DMS153 treated with DMSO at 0.1 percent for 48 hours (cell line): ENCODE results near the gene OLFML1.
"Not testable (repeated sequence)": the region's sequence is repeated elsewhere in the genome, so short reads cannot be mapped to it uniquely, and the experiment has no call there.

Source experiments
- DNase-seq: peaks from one replicate; lab custom pipeline; 2025; ENCODE audit not compliant: unreplicated experiment; lab: John Stamatoyannopoulos, UW

The OLFML1 gene

DNA sequence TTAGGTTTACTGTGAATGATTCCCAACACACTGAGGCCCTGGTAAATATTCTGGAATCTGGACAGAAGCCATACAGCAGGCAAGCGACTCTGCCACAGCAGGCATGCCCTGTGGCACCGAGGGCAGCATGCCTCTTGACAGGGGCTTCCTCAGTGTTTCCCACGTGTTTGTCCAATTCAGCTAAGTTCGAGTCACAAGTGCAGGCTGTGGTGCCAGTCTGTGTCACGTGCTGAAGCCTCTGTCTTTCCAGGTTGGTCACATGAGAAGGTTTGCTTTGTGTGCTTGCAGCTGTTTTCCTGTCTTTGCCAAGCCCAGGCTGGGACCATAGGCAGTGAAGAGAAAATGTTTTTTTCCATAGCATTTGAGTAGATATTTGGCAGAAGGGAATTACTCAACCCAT, 26.1 kb downstream of the OLFML1 start:
- DNase-seq, result peak; percentile 75

DNA sequence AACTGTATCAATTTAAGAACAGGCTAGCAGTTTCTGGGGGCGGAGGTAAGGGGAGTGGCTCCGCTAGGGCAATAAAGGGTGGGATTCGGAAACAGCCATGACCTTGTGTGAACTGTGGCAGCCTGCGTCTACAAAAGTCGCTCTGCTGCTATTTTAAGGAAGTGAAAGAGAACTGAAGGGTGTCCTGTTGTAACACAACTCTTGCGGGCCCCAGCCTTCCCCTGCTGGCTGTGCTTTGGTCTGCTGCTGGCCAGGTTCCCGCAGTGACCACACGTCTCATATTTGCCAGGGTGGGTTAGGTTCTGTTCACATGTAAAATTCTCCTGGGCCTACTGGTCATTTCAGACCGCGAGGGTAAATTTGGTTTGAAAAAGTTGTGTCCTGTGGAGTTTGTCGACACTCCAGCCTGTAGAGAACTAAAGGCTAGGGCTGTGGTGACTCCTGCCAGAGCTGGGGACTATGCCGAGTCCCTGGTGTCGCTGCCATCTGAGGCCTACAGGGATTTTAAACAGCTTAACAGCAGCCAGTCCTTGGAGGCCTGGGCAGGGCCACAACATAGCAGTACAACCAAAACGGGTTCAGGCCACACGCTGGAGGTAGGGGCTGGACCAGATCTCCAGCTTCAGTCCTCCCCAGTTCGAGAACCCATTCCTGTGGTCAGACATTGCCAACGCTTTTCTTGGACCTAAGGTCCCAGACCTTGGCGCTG, 27.4 kb downstream of the OLFML1 start:
- DNase-seq, result no peak

DNA sequence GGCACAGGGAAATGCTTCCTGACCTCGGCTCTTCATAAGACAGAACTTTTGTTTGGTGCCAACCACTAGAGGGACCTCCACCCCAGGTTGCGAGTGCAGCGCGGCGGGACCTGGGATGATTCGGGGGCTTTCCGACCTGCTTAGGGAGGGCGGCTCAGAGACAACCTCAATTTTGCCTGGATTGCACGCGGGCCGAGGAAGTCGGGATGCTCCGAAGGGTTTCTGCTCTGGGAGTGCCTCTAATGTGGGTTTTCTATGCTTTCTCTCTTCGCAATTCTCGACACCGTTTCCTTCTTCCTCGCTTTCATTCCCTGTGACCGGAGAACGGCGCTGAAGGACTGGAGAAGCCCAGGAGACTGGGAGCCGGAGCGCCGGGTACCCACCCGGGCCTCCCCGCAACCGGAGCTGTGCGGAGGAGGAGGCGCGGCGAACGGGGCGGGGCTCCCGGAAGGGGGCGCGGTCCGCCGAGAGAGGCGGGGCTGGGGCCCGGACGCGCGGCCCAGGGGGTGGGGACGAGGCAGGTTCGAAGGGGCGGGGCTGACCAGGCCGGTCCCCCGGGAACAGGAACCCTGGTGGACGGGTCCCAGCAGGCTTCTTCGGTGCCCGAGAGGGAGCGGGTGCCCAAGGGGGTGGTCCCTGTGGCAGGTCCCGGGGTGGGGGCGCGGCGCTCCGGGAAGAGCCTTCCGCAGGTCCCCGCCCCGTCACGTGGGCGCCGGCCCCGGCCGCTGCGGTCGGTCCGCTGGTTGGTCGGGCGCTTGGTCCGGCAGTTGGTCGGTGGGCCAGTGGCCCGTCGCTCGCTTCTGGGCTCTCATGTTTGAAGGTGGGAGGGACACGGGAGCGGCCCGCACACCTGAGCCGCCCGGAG, 28.2 kb downstream of the OLFML1 start, which contains the start of gene PPFIBP2:
Gene PPFIBP2, plus strand, starts transcription at position 766 of the 865 bp plus-strand sequence. CDS start 35,477 bp downstream, outside the sequence.
- peak; percentile 39 for DNase-seq

DNA sequence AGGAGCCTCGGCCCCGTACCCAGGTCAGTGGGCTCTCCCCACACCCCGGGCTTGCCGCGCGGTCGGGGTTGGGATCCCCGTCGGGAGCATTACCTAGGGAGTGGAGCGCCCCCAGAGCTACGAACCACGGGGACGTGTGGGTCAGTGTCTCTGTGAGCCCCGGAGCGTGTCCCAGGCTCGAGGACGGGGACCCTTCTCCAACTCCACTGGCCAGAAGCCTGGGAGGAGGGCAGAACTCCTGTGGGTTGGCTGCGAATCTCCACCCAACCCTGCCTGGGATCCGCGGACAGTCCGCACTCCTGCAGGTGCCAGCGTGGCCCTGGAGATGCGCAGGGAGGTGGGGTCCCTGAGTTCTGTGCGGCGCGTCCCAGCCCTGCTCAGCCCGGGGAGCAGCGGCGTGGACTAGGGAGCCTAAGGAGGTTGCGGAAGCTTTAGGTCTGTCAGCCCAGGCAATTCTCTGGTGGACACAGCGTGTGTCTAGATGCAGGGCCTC, 28.8 kb downstream of the OLFML1 start:
- no peak for DNase-seq

DNA sequence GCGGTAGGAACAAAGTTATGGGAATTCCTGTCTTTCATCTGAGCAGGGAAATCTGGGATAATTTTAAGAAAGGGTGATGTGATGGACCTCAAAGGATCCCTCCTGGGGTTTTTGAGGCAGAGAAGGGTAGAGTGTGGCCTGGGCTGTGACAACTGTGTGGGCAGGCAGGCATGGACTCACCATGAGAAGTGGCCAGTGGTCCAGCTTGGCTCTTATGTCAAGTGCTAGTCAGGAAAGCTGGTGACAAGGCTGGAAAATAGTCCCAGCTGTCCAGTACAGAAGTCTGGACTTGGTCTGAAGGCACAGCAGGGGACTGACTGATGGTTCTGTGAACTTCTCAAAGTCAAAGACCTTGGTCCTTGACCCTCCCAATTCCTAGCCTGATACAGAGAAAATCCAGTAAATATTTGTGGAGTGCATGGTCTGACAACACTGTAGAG, 30.2 kb downstream of the OLFML1 start:
- no peak for DNase-seq

DNA sequence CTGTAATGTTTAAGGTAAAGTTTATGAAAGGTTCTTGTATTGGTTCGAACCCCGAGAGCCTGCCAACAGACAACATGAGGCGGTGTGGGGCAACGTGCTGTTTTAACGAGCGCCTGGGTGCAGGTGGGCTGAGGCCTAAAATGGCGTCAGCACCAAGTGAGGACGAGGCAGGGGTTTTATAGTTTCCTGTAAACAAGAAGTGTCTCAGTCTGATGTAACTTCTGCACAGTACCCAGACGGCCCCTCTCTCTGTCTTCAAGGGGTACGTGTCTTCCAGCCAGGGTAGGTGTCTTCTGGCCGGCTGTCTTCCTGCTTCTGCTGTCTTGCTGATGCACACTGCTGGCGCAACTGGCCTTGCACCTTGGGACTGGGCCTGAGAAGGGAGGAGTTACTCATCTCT, 31.2 kb downstream of the OLFML1 start:
- DNase-seq, result no peak

DNA sequence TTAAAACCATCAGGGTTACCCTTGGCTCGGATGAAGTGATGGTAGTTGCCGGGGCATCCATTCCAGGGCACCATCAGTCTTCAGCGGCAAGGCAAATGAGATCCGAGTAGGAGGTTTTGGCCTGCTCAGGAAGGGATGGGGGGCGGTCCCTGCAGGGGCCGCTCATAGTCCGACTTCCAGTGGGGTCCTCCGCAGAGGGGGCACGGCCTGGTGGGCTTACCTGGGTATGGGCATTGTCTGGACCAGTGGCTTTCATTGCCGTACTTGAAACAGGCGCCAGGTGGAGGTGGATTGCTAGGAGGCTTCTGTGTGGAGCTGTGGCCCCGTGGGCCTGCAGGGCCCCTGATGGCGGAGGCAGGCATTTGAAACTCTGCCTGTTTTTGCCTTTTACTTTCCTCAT, 32.4 kb downstream of the OLFML1 start:
- DNase-seq, result not testable (repeated sequence)

DNA sequence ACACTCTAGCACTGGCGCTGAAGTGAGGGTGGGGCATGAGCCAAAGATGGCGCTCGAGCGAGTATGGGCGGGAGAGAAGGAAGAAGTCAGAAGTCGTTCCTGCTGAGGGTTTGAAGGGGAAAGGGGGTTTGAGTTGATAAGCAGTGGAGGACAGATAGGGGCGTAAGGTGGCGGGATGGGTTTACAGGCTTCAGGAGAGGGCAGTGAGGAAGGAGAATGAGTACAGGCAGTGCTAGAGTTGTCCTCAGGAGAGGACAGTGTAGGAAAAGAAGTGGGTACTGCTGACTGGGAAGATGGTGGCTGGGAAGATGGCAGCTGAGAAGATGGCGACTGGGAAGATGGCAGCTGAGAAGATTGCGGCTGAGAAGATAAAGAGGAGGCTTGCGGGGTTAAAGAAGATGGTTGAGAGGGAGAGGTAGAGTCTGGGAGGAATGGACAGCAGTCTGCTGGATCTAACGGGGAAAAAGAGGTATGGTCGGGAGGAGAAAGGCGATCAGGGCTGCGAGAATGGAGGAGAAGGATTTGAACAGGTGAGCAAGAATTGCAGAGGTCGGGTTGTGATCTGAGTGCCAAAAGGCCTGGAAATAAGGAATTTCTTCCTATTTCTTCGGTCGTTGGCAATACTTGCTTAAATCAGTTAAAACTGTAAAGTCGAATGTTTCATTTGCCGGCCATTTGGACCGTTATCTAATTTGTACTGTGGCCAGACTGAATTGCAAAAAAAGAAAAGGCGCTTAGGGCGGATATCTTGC, 33.7 kb downstream of the OLFML1 start:
- no peak for DNase-seq

DNA sequence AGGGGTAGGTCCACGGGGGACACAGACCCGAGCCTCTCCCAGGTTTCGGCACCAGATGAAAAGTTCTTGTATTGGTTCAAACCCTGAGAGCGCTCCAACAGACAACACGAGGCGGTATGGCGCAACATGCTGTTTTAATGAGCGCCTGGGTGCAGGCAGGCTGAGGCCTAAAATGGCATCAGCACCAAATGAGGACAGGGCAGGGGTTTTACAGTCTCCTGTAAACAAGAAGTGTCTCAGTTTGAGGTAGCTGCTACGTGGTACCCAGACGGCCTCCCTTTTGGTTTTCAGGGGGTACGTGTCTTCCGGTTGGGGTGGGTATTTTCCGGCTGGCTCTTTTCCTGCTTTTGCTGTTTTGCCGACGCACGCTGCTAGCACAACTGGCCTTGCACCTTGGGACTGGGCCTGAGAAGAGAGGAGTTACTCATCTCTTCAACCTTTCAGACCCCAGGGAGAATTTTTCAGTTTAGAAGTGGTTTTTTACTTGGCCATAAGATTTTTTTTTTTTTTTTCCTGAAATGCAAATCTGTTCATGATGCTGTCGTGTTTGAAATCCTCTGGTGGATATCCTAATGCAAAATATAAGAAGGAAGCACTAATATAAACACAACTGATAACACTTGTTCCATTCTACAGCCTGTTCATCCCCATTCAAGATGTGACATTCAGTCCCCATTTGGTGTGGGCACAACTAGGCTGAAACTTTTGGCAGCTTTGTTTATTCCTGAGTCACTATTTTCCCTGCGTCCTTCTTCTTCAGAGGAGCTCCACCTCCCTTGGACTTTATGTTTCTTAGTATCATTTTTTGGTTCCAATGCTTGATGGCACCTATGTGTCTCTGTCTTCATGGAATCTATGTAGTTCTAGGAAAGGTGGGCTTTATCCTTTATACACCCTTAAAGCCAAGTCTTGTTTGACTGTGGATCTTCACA, 35.0 kb downstream of the OLFML1 start:
- no peak for DNase-seq

DNA sequence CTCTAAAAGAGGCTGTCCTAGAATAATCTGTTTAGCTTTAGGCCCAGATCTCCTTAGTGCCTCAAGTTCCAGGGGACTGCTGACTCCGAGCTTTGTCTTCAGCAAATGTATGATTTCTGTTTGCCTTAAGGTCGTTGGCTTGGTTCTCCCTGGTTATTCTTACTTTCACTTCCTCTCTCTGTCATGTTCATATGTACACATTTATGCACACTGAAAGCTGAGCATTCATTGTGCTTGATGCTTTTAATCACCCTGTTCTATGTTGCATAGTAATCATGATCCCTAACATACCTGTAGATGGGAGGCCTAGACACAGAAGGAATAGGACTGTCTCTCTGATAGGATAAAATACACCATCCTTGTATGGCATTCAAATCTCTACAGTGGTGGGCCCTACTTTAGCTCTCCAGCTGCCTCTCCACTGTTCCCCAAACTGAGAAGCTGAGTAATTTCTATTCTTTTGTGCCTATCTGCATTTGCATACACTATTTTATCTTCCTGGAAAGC, 35.7 kb downstream of the OLFML1 start:
- DNase-seq, result no peak

DNA sequence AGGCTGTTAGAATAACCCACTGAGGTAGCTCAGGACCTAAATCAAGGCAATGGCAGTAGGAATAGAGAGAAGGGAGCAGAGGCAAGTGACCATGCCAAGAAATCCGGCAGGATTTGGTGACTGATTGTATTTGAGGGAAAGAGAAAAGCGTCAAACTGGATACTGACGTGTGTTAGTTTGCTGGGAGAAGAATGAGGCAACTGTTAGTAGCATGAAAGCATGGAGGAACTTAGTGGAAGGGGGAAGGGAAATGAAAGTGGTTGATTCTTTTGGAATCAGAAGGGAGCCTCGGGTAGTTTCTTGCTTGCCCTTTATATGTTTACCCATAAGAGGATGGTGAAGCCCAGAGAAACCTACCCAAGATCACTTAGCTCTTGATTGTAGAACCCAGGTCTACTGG, 36.8 kb downstream of the OLFML1 start:
- DNase-seq, result no peak

DNA sequence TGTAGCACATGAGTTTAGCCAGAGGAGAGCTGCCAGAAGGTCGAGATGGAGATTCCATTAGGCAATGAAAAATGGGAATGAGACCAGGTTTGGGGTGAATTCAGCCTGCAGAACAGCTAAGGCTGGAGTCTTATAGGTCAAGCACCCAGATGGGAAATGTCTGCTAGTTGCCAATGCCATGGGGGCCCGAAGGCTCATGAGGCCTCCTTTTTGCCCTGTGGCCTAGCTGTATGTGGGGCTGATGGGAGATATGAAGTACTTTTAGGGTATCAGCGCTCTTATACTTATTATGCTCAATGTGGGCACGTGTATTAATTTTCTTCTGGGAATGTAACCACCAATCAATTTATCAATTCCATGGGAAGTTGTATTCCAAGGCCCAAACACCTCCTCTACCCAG, 37.2 kb downstream of the OLFML1 start:
- no peak for DNase-seq

DNA sequence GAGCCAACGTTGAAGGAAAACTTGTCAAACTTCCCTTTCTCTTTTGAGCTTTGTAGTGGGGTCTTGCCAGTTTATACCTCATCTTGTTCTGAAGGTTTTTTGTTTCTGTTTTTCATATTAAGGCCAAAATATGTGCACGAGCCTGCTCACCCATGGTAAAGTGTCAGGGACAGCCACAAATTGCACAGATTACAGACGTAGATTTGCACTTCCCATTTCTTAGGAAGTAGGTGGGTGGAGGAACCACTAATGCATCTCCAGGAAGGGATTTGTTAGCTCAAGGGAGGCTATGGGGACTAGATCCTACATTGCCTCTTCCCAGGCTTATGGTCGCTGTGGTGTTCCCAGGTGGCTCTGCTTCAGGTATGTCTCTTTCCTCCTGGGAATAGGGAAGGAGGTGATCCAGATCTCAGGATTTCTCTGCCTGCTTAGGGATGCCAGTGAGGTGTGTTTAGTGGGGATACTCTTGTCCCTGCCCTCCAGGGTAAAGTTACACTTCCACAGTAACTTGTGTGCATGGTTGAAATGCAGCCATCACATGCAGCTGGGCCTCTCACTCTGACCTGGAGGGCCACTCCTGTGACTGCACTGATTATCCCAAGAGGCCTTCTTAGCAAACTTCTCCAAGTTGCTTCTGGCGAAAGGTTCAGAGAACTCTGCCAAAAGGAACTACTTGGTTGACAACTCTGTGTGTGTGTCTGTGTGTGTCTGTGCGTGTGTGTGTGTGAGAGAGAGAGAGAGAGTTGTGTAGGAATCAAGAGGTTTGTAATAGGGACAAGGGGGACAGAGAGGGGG, 38.3 kb downstream of the OLFML1 start:
- DNase-seq, result no peak

DNA sequence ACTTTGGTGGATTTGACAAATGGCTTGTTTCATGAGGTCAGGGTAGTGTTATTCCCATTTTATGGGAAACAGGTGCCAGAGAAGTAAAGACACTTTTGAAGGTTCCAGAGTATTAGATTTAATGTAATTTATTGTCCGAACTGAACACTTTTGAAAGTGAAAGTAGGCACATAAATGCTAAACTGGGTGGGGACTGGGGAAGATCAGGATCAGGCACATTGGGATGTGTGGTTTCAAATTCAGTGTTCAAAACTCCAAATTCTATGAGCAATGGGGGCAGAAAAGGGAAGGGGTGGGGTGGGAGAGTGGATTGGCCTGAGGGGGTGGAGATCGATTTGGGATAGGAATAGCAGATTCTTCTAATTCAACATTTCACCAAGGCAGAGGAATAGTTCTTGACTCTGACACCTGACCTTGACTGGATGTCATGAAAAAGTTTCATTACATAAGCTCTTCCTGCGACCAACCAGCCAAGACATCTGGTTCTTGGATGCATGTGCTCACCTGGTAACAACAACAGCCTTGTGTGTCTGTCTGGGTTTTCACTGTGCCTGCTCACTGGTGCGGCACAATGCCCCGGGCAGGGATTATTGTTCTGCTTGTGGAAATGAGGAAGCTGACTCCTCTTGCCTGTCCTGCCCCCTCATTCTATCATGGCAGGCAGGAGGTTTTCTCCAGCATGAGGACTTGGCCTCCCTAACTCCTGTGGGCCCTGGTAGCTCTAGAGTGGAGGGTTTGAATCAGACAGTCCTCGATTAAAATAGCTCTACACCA, 39.3 kb downstream of the OLFML1 start:
- DNase-seq, result no peak

DNA sequence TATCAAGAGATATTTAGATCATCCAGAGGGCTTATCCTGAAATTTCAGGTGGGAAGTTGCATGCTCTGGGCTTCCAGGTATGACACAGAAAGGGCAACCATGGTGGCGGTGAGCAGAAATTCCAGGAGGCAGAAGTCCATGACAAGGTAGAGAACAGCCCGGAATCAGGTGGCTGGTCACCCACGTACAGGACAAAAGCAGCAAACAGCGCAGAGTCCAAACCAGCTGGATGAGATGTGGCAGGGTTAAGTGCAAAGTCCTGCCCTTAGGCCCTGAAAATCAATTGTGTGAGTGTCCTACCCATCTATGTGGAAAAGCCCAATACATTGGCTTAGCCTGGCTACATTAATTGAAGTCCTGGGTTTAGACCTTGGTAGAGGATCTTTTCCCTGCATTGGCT, 40.1 kb downstream of the OLFML1 start:
- no peak for DNase-seq

DNA sequence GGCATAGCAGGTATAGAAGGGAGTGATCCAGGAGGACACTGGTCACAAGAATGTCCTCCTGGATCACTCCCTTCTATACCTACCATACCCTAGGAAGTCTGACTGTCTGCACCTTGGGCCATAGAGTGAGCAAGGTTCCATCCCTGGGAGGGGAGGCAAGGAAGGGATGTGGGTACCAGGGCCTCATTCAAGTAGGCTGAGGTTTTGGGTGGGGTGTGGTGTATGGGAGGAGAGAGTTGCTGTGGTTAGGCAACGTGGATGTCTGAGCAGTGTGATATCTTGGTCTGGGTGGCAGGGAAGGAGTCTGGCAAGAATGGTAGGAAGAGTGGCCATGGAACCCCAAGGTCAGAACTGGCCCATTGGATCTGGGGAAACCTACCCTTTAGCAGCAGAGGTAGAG, 41.7 kb downstream of the OLFML1 start:
- DNase-seq, result no peak

DNA sequence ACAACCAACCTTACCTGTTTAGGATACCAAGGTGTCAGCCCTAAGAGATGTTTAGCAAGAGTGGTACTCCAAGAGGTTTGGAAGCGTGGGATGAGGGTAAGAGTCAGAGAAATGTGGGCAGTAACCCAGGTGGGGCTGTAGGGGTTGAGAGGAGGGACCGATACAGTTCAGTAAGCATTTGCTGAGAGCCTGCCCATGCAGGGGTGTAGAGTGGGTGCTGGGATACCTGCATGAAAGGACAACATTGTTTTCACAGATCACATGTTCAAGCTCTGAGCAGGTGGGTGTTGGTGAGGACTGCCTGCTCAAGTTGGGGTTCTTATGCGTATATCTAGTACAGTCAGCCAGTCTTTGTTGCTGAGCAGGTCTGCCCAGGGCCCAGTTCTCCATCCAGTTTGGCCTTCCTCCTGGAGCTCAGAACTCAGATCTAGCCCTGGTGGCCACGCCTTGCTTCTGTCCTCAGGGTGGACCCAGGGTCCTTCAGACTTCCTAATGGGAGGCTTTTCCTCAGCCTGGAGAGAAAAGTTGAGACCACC, 43.3 kb downstream of the OLFML1 start:
- no peak for DNase-seq

DNA sequence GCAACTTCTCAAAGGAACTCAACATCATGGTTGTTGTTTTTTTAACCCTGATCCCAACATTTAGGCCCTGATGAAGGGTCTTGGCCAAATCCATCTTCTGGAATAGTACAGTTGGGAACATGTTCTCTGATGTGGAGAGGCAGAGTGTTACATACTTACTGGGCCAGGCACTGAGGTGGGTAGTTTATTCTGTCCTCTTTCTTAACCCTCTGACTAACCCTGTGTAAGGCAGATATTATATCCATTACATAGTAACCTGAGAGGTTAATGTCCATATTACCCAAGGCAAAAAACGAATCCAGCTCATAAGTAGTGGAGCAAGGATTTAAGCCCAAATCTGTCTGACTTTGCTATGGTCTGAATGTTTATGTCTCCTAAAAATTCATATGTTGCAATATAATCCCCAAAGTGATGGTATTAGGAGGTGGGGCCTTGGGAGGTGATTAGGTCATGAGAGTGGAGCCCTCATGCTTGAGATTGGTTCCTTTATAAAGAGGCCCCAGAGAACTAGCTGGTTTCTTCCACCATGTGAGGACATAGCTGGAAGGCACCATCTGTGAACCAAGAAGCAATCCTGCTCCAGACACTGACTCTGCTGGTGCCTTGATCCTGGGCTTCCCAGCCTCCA, 44.8 kb downstream of the OLFML1 start:
- DNase-seq, result no peak
